HCT116 (cell line): ENCODE measurements around the gene TSSK6. TPM values are rescaled to one million over a fixed set of nuclear protein-coding genes. Genes with fewer than 3 reads are reported as not detected.
A peak's percentile ranks its signal among the peaks of the same experiment; 100 is the strongest.

Source experiments
- ATAC-seq: fragments of 200-7000 bp; cut with Tn5 transposase; 2 replicates; pipeline ENCODE4 v1.9.1; 2020; ENCODE audit warnings: mild to moderate bottlenecking, moderate library complexity
- BruUV-seq: library from RNA; stranded (reverse); fragments of 400-500 nt; replicated peaks from 2 replicates; lab custom pipeline; 2021; lab: Mats Ljungman, UMichigan
- CTCF ChIA-PET: fragments of 300-600 bp; sonication (Branson Sonifier 250); formaldehyde crosslinking; loops from one replicate; lab custom pipeline; 2021; ENCODE audit warnings: antibody characterized with exemption; lab: Charles Lee
- POLR2A ChIA-PET: fragments of 300-600, 350-600 bp; sonication (Branson Sonifier 250); formaldehyde crosslinking; loops from one replicate; lab custom pipeline; 2021; ENCODE audit warnings: antibody characterized with exemption; lab: Charles Lee
- RAD21 ChIA-PET, 2 experiments: fragments of 300-600 bp; sonication (Branson Sonifier 250); formaldehyde crosslinking; loops; one replicate each; lab custom pipeline; 2023; ENCODE audit warnings: low total read pairs in 2 of 2; ENCODE audit not compliant: uncharacterized antibody in 2 of 2, unreplicated experiment in 2 of 2, low non-redundant PET in 1 of 2; lab: Charles Lee
- DNase-seq: peaks from one replicate; pipeline ENCODE4 v3.0.0-alpha.2; 2010; ENCODE audit warnings: low read depth, low spot score
- H2AFZ ChIP-seq: fragments of 200-600 bp; shearing (Covaris generic), sonication (generic); 2 replicates; pipeline ENCODE4 v1.6.1; 2017; ENCODE audit warnings: low read depth, mixed run types, mixed read lengths, antibody characterized with exemption, low read length; ENCODE audit not compliant: poor library complexity, severe bottlenecking
- H3K27ac ChIP-seq: 2 replicates; pipeline ENCODE4 v1.5.1; 2012; ENCODE audit warnings: low read depth, low read length
- H3K27me3 ChIP-seq: fragments of 200-600 bp; sonication (generic); 2 replicates; pipeline ENCODE4 v1.6.1; 2016; ENCODE audit warnings: mixed run types, low read length, mixed read lengths; ENCODE audit not compliant: insufficient read depth
- H3K36me3 ChIP-seq, 2 experiments: fragments of 200-500 bp in 1 of 2; fragments of 200-600 bp in 1 of 2; sonication (Bioruptor generic) in 1 of 2; sonication (generic) in 1 of 2; 2 replicates each; pipeline versions ENCODE4 v1.5.1 to v1.6.1; 2014 to 2016; ENCODE audit warnings: low read length in 2 of 2, inconsistent platforms in 1 of 2, mixed read lengths in 1 of 2, mixed run types in 1 of 2; ENCODE audit not compliant: insufficient read depth in 2 of 2, control insufficient read depth in 1 of 2
- H3K4me1 ChIP-seq, 2 experiments: fragments of 200-600 bp in 1 of 2; sonication (generic) in 1 of 2; 2 replicates each; pipeline versions ENCODE4 v1.5.1 to v1.6.1; 2012 to 2017; ENCODE audit warnings: low read length in 2 of 2, inconsistent platforms in 1 of 2, mild to moderate bottlenecking in 1 of 2, mixed read lengths in 1 of 2, mixed run types in 1 of 2, moderate library complexity in 1 of 2; ENCODE audit not compliant: insufficient read depth in 2 of 2, control insufficient read depth in 1 of 2
- H3K4me2 ChIP-seq: fragments of 200-600 bp; sonication (generic); 2 replicates; pipeline ENCODE4 v1.6.1; 2017; ENCODE audit warnings: mixed run types, low read length, mixed read lengths
- H3K4me3 ChIP-seq, 2 experiments: fragments of 200-600 bp in 1 of 2; sonication (generic) in 1 of 2; replicated peaks in 1 of 2; 2 replicates each; pipeline ENCODE4 v1.5.1; 2011 to 2016; ENCODE audit warnings: low read length in 2 of 2, control low read depth in 1 of 2, low read depth in 1 of 2, mild to moderate bottlenecking in 1 of 2, mixed read lengths in 1 of 2, mixed run types in 1 of 2
- H3K79me2 ChIP-seq: fragments of 200-600 bp; sonication (generic); 2 replicates; pipeline ENCODE4 v1.6.1; 2017; ENCODE audit warnings: mild to moderate bottlenecking, mixed run types, low read length, moderate library complexity, mixed read lengths; ENCODE audit not compliant: insufficient read depth
- H3K9ac ChIP-seq: fragments of 200-600 bp; sonication (generic); 2 replicates; pipeline ENCODE4 v1.6.1; 2016; ENCODE audit warnings: low read length, mixed read lengths
- H3K9me2 ChIP-seq: fragments of 200-600 bp; sonication (generic), shearing (Covaris generic); 2 replicates; pipeline ENCODE4 v1.6.1; 2017; ENCODE audit warnings: mixed run types, mild to moderate bottlenecking, moderate library complexity; ENCODE audit not compliant: insufficient read depth
- H3K9me3 ChIP-seq, 2 experiments: fragments of 200-500 bp in 1 of 2; fragments of 200-600 bp in 1 of 2; sonication (Bioruptor generic) in 1 of 2; sonication (generic) in 1 of 2; 2 replicates each; pipeline ENCODE4 v1.6.1; 2014 to 2017; ENCODE audit warnings: low read length in 2 of 2, mixed read lengths in 2 of 2, inconsistent platforms in 1 of 2, low read depth in 1 of 2, mild to moderate bottlenecking in 1 of 2, mixed run types in 1 of 2, moderate library complexity in 1 of 2; ENCODE audit not compliant: control insufficient read depth in 1 of 2, insufficient read depth in 1 of 2
- H4K20me1 ChIP-seq: fragments of 200-600 bp; sonication (generic), shearing (Covaris generic); 2 replicates; pipeline ENCODE4 v1.6.1; 2017; ENCODE audit warnings: mixed run types, mild to moderate bottlenecking, moderate library complexity; ENCODE audit not compliant: insufficient read depth
- CEBPB ChIP-seq: IDR thresholded peaks from 2 replicates; pipeline ENCODE4 v1.6.1; 2012; ENCODE audit warnings: low read depth
- EZH2 ChIP-seq: fragments of 200-600 bp; sonication (generic); IDR thresholded peaks from 2 replicates; pipeline ENCODE4 v1.6.1; 2017; ENCODE audit warnings: antibody characterized with exemption, mixed run types
- EZH2phosphoT487 ChIP-seq: fragments of 200-600 bp; IDR thresholded peaks from 2 replicates; pipeline ENCODE4 v1.6.1; 2018; ENCODE audit warnings: antibody characterized with exemption, borderline replicate concordance
- POLR2A ChIP-seq: IDR thresholded peaks from 2 replicates; pipeline ENCODE4 v1.7.0; 2011; ENCODE audit warnings: borderline replicate concordance; ENCODE audit not compliant: insufficient read depth, insufficient read length; ENCODE audit errors: extremely low read depth
- POLR2AphosphoS5 ChIP-seq: IDR thresholded peaks from 2 replicates; pipeline ENCODE4 v1.6.1; 2011; ENCODE audit warnings: mild to moderate bottlenecking, low read depth, low read length, moderate library complexity
- RAD21 ChIP-seq: IDR thresholded peaks from 2 replicates; pipeline ENCODE4 v1.6.1; 2012; ENCODE audit warnings: low read depth, mild to moderate bottlenecking
- SIN3A ChIP-seq: IDR thresholded peaks from 2 replicates; pipeline ENCODE4 v1.6.1; 2012; ENCODE audit warnings: low read depth
- SP1 ChIP-seq: IDR thresholded peaks from 2 replicates; pipeline ENCODE4 v1.6.1; 2012; ENCODE audit warnings: low read depth
- SRF ChIP-seq: IDR thresholded peaks from 2 replicates; pipeline ENCODE4 v1.6.1; 2012; ENCODE audit warnings: low read depth
- TCF7L2 ChIP-seq: IDR thresholded peaks from 2 replicates; pipeline ENCODE4 v1.7.0; 2011; ENCODE audit warnings: borderline replicate concordance, inconsistent platforms; ENCODE audit not compliant: insufficient read depth, insufficient read length; ENCODE audit errors: extremely low read depth
- YY1 ChIP-seq: IDR thresholded peaks from 2 replicates; pipeline ENCODE4 v1.6.1; 2011; ENCODE audit warnings: low read length, low read depth, moderate library complexity, mild to moderate bottlenecking; ENCODE audit not compliant: insufficient replicate concordance; ENCODE audit errors: extremely low read depth
- intact Hi-C: fragments of 100-400 bp; cut with micrococcal nuclease; formaldehyde crosslinking; loops from 2 replicates; pipeline ENCODE4 v1.10.0; 2022
- total RNA-seq: library from RNA; stranded (reverse); gene quantifications from one replicate; pipeline ENCODE4 v1.2.1, GENCODE V29; 2021; ENCODE audit not compliant: unreplicated experiment
- TF ChIP-seq, protein P1 (sequence below), 3 experiments: fragments of 200-600 bp in 1 of 3; sonication (generic) in 1 of 3; IDR thresholded peaks in 2 of 3; conservative IDR thresholded peaks in 1 of 3; 2 replicates each; pipeline ENCODE4 v1.5.1; 2012 to 2017; ENCODE audit warnings: low read depth in 2 of 3, low read length in 2 of 3, antibody characterized with exemption in 1 of 3, borderline replicate concordance in 1 of 3, control low read depth in 1 of 3, mild to moderate bottlenecking in 1 of 3, mixed read lengths in 1 of 3, mixed run types in 1 of 3, moderate library complexity in 1 of 3; ENCODE audit not compliant: insufficient read depth in 1 of 3
- TF ChIP-seq, protein P2 (sequence below): IDR thresholded peaks from 2 replicates; pipeline ENCODE4 v1.6.1; 2012; ENCODE audit warnings: low read depth

The TSSK6 gene
- total RNA-seq, 1 experiment from 2014 or later, result 4.1 TPM

DNA sequence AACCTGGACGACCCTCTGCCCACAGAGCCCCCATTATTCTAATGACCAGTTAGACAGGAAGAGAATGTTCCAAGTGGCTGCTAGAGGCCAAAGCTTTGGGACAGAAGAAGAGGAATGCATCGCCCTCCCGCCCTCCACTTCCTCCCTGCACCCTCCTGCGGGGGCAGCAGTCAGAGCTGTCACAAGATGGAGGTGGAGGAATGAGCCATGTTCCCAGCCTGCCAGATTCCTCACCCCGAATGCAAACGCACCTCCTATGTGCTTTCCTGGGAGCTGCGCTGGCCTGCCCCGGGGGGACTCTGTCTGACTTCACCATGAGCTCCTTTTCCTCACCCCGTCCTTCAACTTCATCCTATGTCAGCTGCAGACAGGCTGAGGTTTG is 15.1 kb upstream of the TSSK6 start:
- Histone ChIP-seq H4K20me1 (no peaks in the 10 kb centered on the region), H3K4me1 (no peaks in the 10 kb centered on the region; a peak in 1 of 4 replicates), H3K27me3 (no peaks in the 10 kb centered on the region), H3K4me3 (no peak overlapping the region), H3K27ac (no peak overlapping the region), H2AFZ (no peak overlapping the region), H3K4me2 (no peak overlapping the region), H3K79me2 (peaks cover 8% of the 10 kb centered on the region), H3K9me3 (no peaks in the 10 kb centered on the region), H3K9me2 (no peaks in the 10 kb centered on the region), H3K36me3 (peaks cover 0 to 2% of the 10 kb centered on the region in 2 experiments; a peak in 2 of 4 replicates), H3K9ac (no peak overlapping the region)
- intact Hi-C loops, result no loop called here
- POLR2A ChIA-PET, result no interaction called here
- no TSS peak for BruUV-seq
- TF ChIP-seq, protein P1, sequence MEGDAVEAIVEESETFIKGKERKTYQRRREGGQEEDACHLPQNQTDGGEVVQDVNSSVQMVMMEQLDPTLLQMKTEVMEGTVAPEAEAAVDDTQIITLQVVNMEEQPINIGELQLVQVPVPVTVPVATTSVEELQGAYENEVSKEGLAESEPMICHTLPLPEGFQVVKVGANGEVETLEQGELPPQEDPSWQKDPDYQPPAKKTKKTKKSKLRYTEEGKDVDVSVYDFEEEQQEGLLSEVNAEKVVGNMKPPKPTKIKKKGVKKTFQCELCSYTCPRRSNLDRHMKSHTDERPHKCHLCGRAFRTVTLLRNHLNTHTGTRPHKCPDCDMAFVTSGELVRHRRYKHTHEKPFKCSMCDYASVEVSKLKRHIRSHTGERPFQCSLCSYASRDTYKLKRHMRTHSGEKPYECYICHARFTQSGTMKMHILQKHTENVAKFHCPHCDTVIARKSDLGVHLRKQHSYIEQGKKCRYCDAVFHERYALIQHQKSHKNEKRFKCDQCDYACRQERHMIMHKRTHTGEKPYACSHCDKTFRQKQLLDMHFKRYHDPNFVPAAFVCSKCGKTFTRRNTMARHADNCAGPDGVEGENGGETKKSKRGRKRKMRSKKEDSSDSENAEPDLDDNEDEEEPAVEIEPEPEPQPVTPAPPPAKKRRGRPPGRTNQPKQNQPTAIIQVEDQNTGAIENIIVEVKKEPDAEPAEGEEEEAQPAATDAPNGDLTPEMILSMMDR (IDR thresholded peaks at IDR 0.05 in 2 of 3, conservative IDR thresholded peaks at IDR 0.05 in 1 of 3; ENCODE audit: borderline replicate concordance in 1 of 3, insufficient read depth in 1 of 3, low read depth in 2 of 3, low read length in 2 of 3), result 0 out of 6 replicates have a peak, but pooled peaks of 1 of the 3 experiments have one; percentile 1
- TF ChIP-seq YY1, result no peak
- RAD21 ChIA-PET, result no interaction called here
- ATAC-seq, result no peak
- CTCF ChIA-PET, result interaction anchor here (0.8 to 4.8 kb wide), 5 partner anchors 22 to 114 kb away, joined by 3 to 22 read pairs (median 6); partner anchors contain the start of gene GMIP
- no peak for DNase-seq

DNA sequence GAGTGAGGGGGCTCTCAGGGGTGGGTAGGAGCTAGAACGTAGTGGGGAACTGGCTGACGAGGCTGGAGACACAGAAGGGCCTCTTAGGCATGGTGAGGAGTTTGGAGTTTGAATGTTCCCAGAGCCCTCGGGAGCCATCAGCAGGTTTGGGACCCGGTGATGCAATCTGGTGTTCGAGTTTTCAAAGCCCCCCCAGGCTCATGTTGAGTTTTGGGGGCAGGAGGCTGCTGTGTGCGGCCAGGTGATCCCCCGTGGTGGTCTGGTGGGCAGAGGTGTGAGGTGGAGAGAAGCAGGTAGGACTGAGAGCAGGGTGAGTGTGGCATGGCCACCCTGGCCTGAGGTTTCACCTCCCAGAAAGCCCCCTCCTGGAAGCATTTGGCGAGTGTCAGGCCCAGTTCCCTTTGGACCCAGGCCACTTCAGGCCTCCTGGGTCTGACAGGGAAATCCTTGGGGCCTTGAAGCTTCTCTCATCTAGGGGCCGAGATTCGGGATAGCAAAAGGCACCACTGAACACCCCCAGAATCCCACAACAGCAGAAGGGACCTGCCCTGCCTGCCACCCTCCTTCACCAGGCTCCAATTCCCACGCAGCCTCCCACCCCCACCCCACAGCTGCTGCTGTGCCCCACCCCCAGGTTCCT is 14.6 kb upstream of the TSSK6 start:
- Histone ChIP-seq H3K27me3 (no peaks in the 10 kb centered on the region), H4K20me1 (no peaks in the 10 kb centered on the region), H2AFZ (no peak overlapping the region), H3K9me2 (no peaks in the 10 kb centered on the region), H3K4me3 (no peak overlapping the region), H3K36me3 (peaks cover 0 to 2% of the 10 kb centered on the region in 2 experiments; a peak in 2 of 4 replicates), H3K9me3 (no peaks in the 10 kb centered on the region), H3K9ac (no peak overlapping the region), H3K79me2 (peaks cover 13% of the 10 kb centered on the region), H3K4me1 (no peaks in the 10 kb centered on the region; a peak in 1 of 4 replicates), H3K27ac (no peak overlapping the region), H3K4me2 (no peak overlapping the region)
- RAD21 ChIA-PET, result interaction anchor here in 1 of 2 experiments (0.6 kb wide), 1 partner anchor 111 kb away, joined by 3 read pairs; no protein-coding TSS in a partner anchor
- ATAC-seq (no peak), DNase-seq (no peak)
- intact Hi-C loops, result no loop called here
- BruUV-seq, result no TSS peak
- POLR2A ChIA-PET, result no interaction called here
- CTCF ChIA-PET, result interaction anchor here (0.8 to 4.8 kb wide), 5 partner anchors 23 to 114 kb away, joined by 3 to 22 read pairs (median 6); partner anchors contain the start of gene GMIP
- TF ChIP-seq SP1, result no peak
- TF ChIP-seq TCF7L2, result no peak
- no peak for TF ChIP-seq SRF
- TF ChIP-seq RAD21, result no peak
- TF ChIP-seq, protein P2, sequence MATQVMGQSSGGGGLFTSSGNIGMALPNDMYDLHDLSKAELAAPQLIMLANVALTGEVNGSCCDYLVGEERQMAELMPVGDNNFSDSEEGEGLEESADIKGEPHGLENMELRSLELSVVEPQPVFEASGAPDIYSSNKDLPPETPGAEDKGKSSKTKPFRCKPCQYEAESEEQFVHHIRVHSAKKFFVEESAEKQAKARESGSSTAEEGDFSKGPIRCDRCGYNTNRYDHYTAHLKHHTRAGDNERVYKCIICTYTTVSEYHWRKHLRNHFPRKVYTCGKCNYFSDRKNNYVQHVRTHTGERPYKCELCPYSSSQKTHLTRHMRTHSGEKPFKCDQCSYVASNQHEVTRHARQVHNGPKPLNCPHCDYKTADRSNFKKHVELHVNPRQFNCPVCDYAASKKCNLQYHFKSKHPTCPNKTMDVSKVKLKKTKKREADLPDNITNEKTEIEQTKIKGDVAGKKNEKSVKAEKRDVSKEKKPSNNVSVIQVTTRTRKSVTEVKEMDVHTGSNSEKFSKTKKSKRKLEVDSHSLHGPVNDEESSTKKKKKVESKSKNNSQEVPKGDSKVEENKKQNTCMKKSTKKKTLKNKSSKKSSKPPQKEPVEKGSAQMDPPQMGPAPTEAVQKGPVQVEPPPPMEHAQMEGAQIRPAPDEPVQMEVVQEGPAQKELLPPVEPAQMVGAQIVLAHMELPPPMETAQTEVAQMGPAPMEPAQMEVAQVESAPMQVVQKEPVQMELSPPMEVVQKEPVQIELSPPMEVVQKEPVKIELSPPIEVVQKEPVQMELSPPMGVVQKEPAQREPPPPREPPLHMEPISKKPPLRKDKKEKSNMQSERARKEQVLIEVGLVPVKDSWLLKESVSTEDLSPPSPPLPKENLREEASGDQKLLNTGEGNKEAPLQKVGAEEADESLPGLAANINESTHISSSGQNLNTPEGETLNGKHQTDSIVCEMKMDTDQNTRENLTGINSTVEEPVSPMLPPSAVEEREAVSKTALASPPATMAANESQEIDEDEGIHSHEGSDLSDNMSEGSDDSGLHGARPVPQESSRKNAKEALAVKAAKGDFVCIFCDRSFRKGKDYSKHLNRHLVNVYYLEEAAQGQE, result no peak
- no peak for TF ChIP-seq EZH2
- no peak for TF ChIP-seq YY1
- no peak for TF ChIP-seq CEBPB
- no peak for TF ChIP-seq EZH2phosphoT487
- no peak for TF ChIP-seq POLR2A
- TF ChIP-seq SIN3A, result no peak
- TF ChIP-seq POLR2AphosphoS5, result no peak
